H9 (cell line): Measurements from ENCODE around the gene FAAH. TPM values are rescaled to one million over a fixed set of nuclear protein-coding genes. Genes with fewer than 3 reads are reported as not detected.

Experiments
- DNase-seq: peaks from one replicate; pipeline ENCODE4 v3.0.0-alpha.2; 2017
- H2AFZ ChIP-seq: one replicate; pipeline ENCODE4 v1.6.1; 2013; ENCODE audit warnings: mild to moderate bottlenecking, low read length, control low read depth, moderate library complexity
- H2AK5ac ChIP-seq: 2 replicates; pipeline ENCODE4 v1.6.1; 2013; ENCODE audit warnings: low read length, control low read depth, mixed read lengths; ENCODE audit not compliant: insufficient read length
- H2BK120ac ChIP-seq: one replicate; pipeline ENCODE4 v1.6.1; 2013; ENCODE audit warnings: low read depth, mild to moderate bottlenecking, low read length, control low read depth, inconsistent platforms; ENCODE audit not compliant: poor library complexity, severe bottlenecking
- H2BK12ac ChIP-seq: 2 replicates; pipeline ENCODE4 v1.6.1; 2013; ENCODE audit warnings: low read length, control low read depth, mixed read lengths, low read depth; ENCODE audit not compliant: insufficient read length
- H2BK15ac ChIP-seq: 2 replicates; pipeline ENCODE4 v1.6.1; 2013; ENCODE audit warnings: low read depth, low read length, control low read depth
- H2BK20ac ChIP-seq: one replicate; pipeline ENCODE4 v1.6.1; 2013; ENCODE audit warnings: low read depth, mild to moderate bottlenecking, low read length, control low read depth, inconsistent platforms; ENCODE audit not compliant: poor library complexity, severe bottlenecking
- H2BK5ac ChIP-seq: 2 replicates; pipeline ENCODE4 v1.6.1; 2013; ENCODE audit warnings: low read length, control low read depth, mixed read lengths; ENCODE audit not compliant: insufficient read length
- H3K14ac ChIP-seq: 2 replicates; pipeline ENCODE4 v1.6.1; 2013; ENCODE audit warnings: low read length, control low read depth; ENCODE audit not compliant: insufficient read depth
- H3K18ac ChIP-seq: 2 replicates; pipeline ENCODE4 v1.6.1; 2013; ENCODE audit warnings: low read depth, mild to moderate bottlenecking, mixed read lengths, low read length, control low read depth; ENCODE audit not compliant: insufficient read length
- H3K23ac ChIP-seq: 2 replicates; pipeline ENCODE4 v1.6.1; 2013; ENCODE audit warnings: low read length, control low read depth, mixed read lengths, low read depth; ENCODE audit not compliant: insufficient read length
- H3K23me2 ChIP-seq: 2 replicates; pipeline ENCODE4 v1.6.1; 2013; ENCODE audit warnings: low read depth, mild to moderate bottlenecking, mixed read lengths, low read length, control low read depth; ENCODE audit not compliant: insufficient read length, poor library complexity, severe bottlenecking
- H3K27ac ChIP-seq: 2 replicates; pipeline ENCODE4 v1.5.1; 2013; ENCODE audit warnings: low read length, control low read depth, mixed read lengths, low read depth; ENCODE audit not compliant: insufficient read length
- H3K27me3 ChIP-seq: 2 replicates; pipeline ENCODE4 v1.6.1; 2013; ENCODE audit warnings: low read length, control low read depth, inconsistent platforms; ENCODE audit not compliant: insufficient read depth
- H3K4ac ChIP-seq: 2 replicates; pipeline ENCODE4 v1.6.1; 2013; ENCODE audit warnings: low read depth, mild to moderate bottlenecking, control low read depth, inconsistent platforms, low read length, moderate library complexity
- H3K4me1 ChIP-seq: 2 replicates; pipeline ENCODE4 v1.6.1; 2013; ENCODE audit warnings: low read length, control low read depth, inconsistent platforms; ENCODE audit not compliant: insufficient read depth
- H3K4me2 ChIP-seq: 2 replicates; pipeline ENCODE4 v1.6.1; 2013; ENCODE audit warnings: low read length, control low read depth, mixed read lengths; ENCODE audit not compliant: insufficient read length, insufficient read depth
- H3K56ac ChIP-seq: 2 replicates; pipeline ENCODE4 v1.6.1; 2013; ENCODE audit warnings: low read depth, mild to moderate bottlenecking, mixed read lengths, low read length, control low read depth; ENCODE audit not compliant: insufficient read length
- H3K79me1 ChIP-seq: 2 replicates; pipeline ENCODE4 v1.6.1; 2013; ENCODE audit warnings: low read depth, mild to moderate bottlenecking, moderate library complexity, low read length, control low read depth, inconsistent platforms; ENCODE audit not compliant: insufficient read depth, poor library complexity, severe bottlenecking
- H3K79me2 ChIP-seq: 2 replicates; pipeline ENCODE4 v1.6.1; 2013; ENCODE audit warnings: low read length, control low read depth, inconsistent platforms; ENCODE audit not compliant: insufficient read depth
- H3K9ac ChIP-seq: 2 replicates; pipeline ENCODE4 v1.6.1; 2013; ENCODE audit warnings: low read length, control low read depth, mixed read lengths; ENCODE audit not compliant: insufficient read length; ENCODE audit errors: extremely low read depth
- H3K9me3 ChIP-seq: one replicate; pipeline ENCODE4 v1.6.1; 2013; ENCODE audit warnings: low read depth, low read length, inconsistent platforms; ENCODE audit not compliant: control insufficient read depth
- H3T11ph ChIP-seq: one replicate; pipeline ENCODE4 v1.6.1; 2013; ENCODE audit warnings: mild to moderate bottlenecking, low read length, control low read depth, inconsistent platforms
- H4K20me1 ChIP-seq: one replicate; pipeline ENCODE4 v1.6.1; 2013; ENCODE audit not compliant: control insufficient read depth, insufficient read length, insufficient read depth
- H4K5ac ChIP-seq: 2 replicates; pipeline ENCODE4 v1.6.1; 2013; ENCODE audit warnings: low read depth, mild to moderate bottlenecking, mixed read lengths, low read length, control low read depth; ENCODE audit not compliant: insufficient read length
- H4K8ac ChIP-seq: replicated peaks from 2 replicates; pipeline ENCODE4 v1.6.1; 2013; ENCODE audit warnings: low read length, control low read depth, mixed read lengths, low read depth; ENCODE audit not compliant: insufficient read length
- H4K91ac ChIP-seq: 2 replicates; pipeline ENCODE4 v1.6.1; 2013; ENCODE audit warnings: low read depth, mild to moderate bottlenecking, moderate library complexity, mixed read lengths, low read length, control low read depth; ENCODE audit not compliant: insufficient read length
- H3K27ac Mint-ChIP-seq, 3 experiments: 2 replicates in 2 of 3; 3 replicates in 1 of 3; pipeline ENCODE4 v1.8.0; 2020 to 2021; ENCODE audit warnings: mixed read lengths in 3 of 3, mild to moderate bottlenecking in 1 of 3, moderate library complexity in 1 of 3
- H3K27me3 Mint-ChIP-seq: 2 replicates; pipeline ENCODE4 v1.8.0; 2021; ENCODE audit warnings: low read depth, mild to moderate bottlenecking, moderate library complexity, mixed read lengths
- H3K36me3 Mint-ChIP-seq, 3 experiments: 2 replicates in 2 of 3; 3 replicates in 1 of 3; pipeline ENCODE4 v1.8.0; 2020 to 2021; ENCODE audit warnings: low read depth in 3 of 3, mixed read lengths in 3 of 3; ENCODE audit not compliant: insufficient read depth in 1 of 3
- H3K4me1 Mint-ChIP-seq, 2 experiments: 2 replicates each; pipeline ENCODE4 v1.8.0; 2020; ENCODE audit warnings: mixed read lengths in 2 of 2
- H3K4me3 Mint-ChIP-seq, 2 experiments: 2 replicates in 1 of 2; 3 replicates in 1 of 2; pipeline ENCODE4 v1.8.0; 2020 to 2021; ENCODE audit warnings: mild to moderate bottlenecking in 2 of 2, mixed read lengths in 2 of 2, moderate library complexity in 1 of 2
- H3K9me3 Mint-ChIP-seq, 2 experiments: 2 replicates in 1 of 2; 3 replicates in 1 of 2; pipeline ENCODE4 v1.8.0; 2020; ENCODE audit warnings: mild to moderate bottlenecking in 2 of 2, mixed read lengths in 2 of 2, moderate library complexity in 1 of 2
- CTCF ChIP-seq: fragments of 200-600 bp; sonication (generic); conservative IDR thresholded peaks from 3 replicates; pipeline ENCODE4 v1.8.0; 2021; ENCODE audit warnings: antibody characterized with exemption, mild to moderate bottlenecking
- WGBS: extraction: QIAGEN DNeasy Blood & Tissue Kit; methylation state at CpG from one replicate; pipeline ENCODE4 v1.1.7; 2013; ENCODE audit warnings: missing lambda C conversion rate, low lambda C conversion rate, mixed read lengths; ENCODE audit not compliant: insufficient read length; ENCODE audit errors: extremely low coverage; 5-methylcytosine and 5-hydroxymethylcytosine counted together
- total RNA-seq: library from RNA; stranded (reverse); gene quantifications from 2 replicates; pipeline ENCODE4 v1.2.1, GENCODE V29; 2021

FAAH gene
- total RNA-seq, 1 experiment from 2014 or later, result 18.9 TPM

- no peak overlapping the region for H3K4ac ChIP-seq
- no peak overlapping the region for H3K27ac ChIP-seq
- no peak overlapping the region for H2AK5ac ChIP-seq
- H3K9ac ChIP-seq, result no peak overlapping the region
- H2BK120ac ChIP-seq, result no peak overlapping the region
- H2BK20ac ChIP-seq, result no peak overlapping the region
- H3K56ac ChIP-seq, result no peak overlapping the region
- no peak overlapping the region for H2AFZ ChIP-seq
- H3K27ac Mint-ChIP-seq, result no peak overlapping the region
- no peak overlapping the region for H4K8ac ChIP-seq
- H2BK5ac ChIP-seq, result no peak overlapping the region
- H3K4me1 ChIP-seq, result no peaks in the 10 kb centered on the region
- no peak overlapping the region for H3K14ac ChIP-seq
- WGBS, result no CpG with 5 or more reads among the region's 4 CpGs
- H2BK12ac ChIP-seq, result no peak overlapping the region
- no peaks in the 10 kb centered on the region for H3K36me3 Mint-ChIP-seq
- no peaks in the 10 kb centered on the region for H4K20me1 ChIP-seq
- no peak overlapping the region for H3K18ac ChIP-seq
- H2BK15ac ChIP-seq, result no peak overlapping the region
- DNase-seq, result no peak
- no peaks in the 10 kb centered on the region for H3K79me1 ChIP-seq
- no peaks in the 10 kb centered on the region for H3K79me2 ChIP-seq
- no peaks in the 10 kb centered on the region for H3K27me3 ChIP-seq
- H3K4me3 Mint-ChIP-seq, result no peak overlapping the region
- no peak overlapping the region for H4K91ac ChIP-seq
- H3K23ac ChIP-seq, result no peak overlapping the region
- H3K27me3 Mint-ChIP-seq, result peaks cover 70% of the 10 kb centered on the region
- no peaks in the 10 kb centered on the region; a peak in 1 of 5 replicates for H3K9me3 Mint-ChIP-seq
- H4K5ac ChIP-seq, result no peak overlapping the region
- TF ChIP-seq CTCF, result no peak
- H3K4me2 ChIP-seq, result no peak overlapping the region
- H3K9me3 ChIP-seq, result no peaks in the 10 kb centered on the region
- H3K23me2 ChIP-seq, result no peaks in the 10 kb centered on the region
- peaks cover 4 to 10% of the 10 kb centered on the region in 2 experiments for H3K4me1 Mint-ChIP-seq
- no peak overlapping the region for H3T11ph ChIP-seq
Observed at GRCh38 chr1:46437723-46438122, 43.6 kb downstream of the FAAH start.
